ENCODE results near the gene FRAT1.
"Not testable (repeated sequence)": the region's sequence is repeated elsewhere in the genome, so short reads cannot be mapped to it uniquely, and the experiment has no call there.

The FRAT1 gene

GRCh38 chr10:97335188-97335619, 16.1 kb downstream of the FRAT1 start:
- DNase-seq: no peak

- no peak for DNase-seq
These were observed 16.9 kb downstream of the FRAT1 start for GRCh38 chr10:97336006-97336405.

- DNase-seq: no peak
These were observed 17.4 kb downstream of the FRAT1 start for GRCh38 chr10:97336446-97336845.

DNA sequence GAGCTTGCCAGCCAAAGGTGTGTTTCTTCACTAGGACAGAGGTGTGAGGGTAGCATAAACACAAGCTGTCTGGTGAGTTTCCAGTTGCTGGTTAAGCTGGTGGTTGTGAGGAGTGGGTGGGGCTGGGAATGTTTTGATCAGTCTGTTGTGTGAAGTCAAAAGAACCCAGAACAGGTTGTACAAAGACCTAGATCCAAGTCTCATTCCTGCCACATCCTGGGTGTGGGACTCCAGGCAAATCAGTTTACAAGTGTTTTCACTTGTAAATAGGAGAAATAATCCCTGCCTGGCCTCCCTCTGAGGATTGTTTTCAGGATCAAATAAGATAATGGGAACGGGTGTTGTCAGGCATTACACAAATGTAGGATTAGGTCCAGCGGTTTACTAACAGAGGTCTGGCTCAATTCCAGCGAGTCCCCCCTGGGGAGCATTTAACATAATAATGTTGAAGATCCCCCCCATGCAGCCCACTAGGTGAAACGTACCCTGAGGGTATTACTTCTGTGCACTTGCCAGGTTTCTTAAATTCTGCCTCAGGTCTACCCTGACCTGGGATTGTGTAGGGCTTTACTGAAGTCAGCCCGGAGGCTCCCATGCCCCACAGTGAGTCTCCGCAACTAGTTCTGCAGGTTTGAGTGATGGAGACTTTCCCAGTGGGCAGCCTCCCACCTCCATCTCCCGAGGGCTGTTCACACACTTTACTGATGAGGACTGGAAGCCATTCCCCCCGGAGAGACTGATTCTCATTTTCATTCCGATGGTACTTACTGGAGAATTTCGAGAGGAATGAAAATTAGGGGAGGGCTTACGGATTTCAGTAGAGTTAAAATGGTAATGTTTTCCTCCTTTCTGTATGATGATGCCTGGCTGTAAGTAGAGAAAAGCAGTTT, 18.1 kb downstream of the FRAT1 start:
- DNase-seq: peak in 1 of 2 experiments; percentile 30

GRCh38 chr10:97338041-97338440, 19.0 kb downstream of the FRAT1 start:
- DNase-seq: no peak

GRCh38 chr10:97341416-97341815, 22.3 kb downstream of the FRAT1 start:
- no peak for DNase-seq

- not testable (repeated sequence) for DNase-seq
These were observed 24.6 kb downstream of the FRAT1 start for GRCh38 chr10:97343664-97344063.

DNA sequence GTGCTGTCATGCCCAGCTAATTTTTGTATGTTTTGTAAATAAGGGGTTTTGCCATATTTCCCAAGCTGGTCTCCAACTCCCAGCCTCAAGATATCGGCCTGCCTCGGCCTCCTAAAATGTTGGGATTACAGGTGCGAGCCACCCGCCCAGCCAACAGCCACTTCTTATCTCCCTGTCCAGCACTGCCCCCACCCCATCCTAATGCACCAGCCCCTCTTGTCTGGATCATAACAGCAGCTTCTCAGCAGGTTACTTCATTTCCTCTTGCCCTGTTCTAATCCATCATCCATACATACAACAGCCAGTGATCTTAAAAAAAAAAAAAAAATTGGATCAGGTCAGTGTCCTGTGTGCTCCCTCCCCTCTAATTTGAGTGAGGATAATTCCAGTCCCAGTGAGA, 28.2 kb downstream of the FRAT1 start:
- DNase-seq: no peak

DNA sequence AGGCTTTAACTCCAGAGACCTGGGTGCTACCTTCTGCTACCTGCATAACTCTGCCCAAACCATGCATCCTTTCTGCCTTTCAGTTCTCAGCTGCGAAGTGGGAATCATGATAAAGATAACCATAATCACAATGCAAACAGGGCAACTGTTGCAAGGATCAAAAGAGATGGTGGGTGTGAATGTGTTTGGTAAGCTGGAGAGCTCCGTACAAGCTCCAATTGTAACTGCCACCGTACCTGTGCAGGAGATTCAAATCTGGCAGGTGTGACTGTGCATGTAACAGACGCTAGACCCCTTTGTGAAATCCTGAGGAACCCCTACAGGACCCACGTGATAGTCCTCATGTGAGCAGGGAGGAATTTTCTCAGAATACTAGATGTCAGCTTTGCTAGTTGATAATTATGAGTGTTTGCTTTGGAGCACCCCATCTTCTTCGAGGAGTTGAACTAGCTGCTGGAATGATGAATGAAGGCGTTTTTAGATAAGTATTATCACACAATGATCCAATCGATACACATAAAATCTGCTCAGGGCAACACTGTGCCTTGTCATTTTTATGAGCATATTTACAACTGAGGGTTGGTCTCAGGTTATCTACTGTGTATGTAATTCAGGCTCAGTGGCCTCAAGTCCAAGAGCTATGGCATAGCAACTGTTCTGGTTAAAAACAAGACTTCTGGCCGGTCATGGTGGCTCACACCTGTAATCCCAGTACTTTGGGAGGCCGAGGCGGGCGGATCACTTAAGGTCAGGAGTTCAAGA, 30.9 kb downstream of the FRAT1 start:
- no peak for DNase-seq

GRCh38 chr10:97353945-97354344, 34.9 kb downstream of the FRAT1 start:
- no peak for DNase-seq

DNA sequence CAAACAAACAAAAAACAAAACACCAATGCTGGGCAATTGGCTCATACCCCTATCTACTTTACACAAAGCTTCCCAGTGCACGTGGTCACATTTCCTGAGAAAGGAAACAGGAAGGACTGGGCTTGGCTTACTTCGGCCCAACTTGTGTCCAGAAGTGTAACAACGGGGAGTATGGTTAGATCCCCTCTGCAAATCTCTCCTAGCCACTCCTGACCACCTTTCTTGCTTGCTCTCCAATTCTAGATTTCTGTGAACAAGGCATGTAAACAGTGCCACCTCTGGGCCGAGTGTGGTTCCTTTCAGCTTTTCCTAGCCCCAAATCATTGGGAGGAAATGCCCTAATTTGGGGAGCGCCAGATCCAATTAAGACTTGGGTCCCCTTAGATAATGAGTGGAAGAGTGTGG, 36.5 kb downstream of the FRAT1 start:
- DNase-seq: no peak

GRCh38 chr10:97356318-97356914, 37.3 kb downstream of the FRAT1 start:
- no peak for DNase-seq

- no peak for DNase-seq
These were observed 37.8 kb downstream of the FRAT1 start for GRCh38 chr10:97356918-97357317.

DNA sequence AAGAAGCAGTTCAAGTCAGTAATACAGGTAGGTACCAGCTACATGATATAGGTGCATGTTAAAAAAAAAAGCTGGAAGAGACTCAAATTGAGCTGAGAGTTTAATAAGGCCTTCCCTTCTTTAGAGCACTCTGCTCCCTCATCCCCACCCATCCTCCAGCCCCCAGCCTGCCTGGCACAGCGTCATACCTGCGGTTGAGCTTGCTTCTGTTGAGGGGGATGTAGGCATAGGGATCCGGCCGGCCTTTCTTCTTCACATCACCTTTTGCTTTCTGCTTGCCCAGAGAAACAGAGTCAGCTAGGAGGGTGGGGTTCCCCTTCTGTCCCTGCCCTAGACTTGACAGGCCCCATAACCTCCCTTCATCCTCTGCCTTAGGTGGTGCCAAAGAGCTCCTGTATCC, 39.3 kb downstream of the FRAT1 start:
- no peak for DNase-seq

- DNase-seq: no peak
These were observed 39.7 kb downstream of the FRAT1 start for GRCh38 chr10:97358781-97359180.

GRCh38 chr10:97360705-97361536, 41.9 kb downstream of the FRAT1 start:
- no peak for DNase-seq

DNA sequence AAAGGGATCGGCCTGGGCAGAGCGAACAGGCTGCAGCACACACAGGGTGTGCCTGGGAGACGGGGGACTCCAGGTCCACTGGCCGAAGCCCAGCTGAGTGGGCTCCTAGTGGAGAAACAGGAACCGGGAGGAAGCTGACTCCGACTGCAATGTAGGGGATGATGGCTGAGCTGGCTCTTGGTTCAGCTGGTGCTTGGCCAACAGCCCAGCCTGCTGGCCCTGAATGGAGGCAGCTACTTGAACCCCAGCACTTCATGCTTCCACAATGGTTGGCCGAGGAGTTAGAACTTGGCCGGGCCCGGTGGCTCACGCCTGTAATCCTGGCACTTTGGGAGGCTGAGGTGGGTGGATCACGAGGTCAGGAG, 42.4 kb downstream of the FRAT1 start:
- DNase-seq: no peak

- DNase-seq: no peak
These were observed 43.4 kb downstream of the FRAT1 start for GRCh38 chr10:97362310-97363033.

GRCh38 chr10:97363071-97363470, 44.0 kb downstream of the FRAT1 start:
- no peak for DNase-seq

DNA sequence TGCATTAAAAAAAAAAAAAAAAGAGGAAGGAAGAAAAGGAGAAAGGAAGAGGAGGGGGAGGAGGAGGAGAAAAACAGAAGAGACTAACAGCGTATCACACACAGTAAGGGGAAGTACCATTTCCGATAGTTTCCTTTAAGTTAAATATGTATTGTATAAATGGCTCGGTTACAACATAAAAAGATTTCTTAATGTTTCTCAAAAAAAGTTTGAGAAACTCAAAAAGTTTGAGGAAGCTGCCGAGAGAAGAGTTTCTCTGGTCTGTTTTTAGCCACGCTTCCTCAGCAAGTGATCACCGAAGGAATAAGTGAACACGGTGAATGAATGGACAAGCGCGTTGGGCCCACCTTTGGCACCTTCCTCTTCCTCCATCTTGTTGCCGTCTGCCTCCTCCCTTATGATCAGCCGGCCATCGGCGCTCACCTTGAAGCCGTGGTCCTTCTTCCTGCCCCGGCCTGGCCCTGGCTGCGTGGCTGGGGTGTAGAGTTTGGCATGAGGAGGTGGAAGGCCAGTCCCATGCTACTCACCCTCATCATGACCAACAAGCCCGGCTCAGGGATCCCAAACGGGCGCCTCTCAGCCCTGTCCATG, 46.8 kb downstream of the FRAT1 start:
- DNase-seq: no peak

DNA sequence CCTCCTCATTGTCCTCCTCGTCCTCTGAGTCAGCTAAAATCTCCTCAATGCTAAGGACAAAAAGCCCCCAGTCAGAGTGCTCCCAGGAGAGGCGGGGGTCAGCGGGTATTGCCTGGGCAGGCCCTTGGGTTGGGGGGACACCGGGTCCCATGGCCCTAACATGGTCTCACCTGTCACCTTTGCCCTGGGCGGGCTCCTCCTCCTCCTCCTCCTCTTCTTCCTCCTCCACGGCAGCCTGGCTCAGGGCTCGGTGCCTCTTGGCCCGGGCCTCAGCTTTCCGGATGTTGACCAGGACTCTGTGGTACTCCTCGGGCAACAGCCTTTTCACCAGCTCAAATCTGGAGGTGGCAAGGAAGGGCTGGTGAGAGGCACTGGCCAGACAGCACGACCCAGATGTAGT, 47.5 kb downstream of the FRAT1 start:
- DNase-seq: no peak
